ENCODE results near the gene TNNT2.

Gene TNNT2

DNA sequence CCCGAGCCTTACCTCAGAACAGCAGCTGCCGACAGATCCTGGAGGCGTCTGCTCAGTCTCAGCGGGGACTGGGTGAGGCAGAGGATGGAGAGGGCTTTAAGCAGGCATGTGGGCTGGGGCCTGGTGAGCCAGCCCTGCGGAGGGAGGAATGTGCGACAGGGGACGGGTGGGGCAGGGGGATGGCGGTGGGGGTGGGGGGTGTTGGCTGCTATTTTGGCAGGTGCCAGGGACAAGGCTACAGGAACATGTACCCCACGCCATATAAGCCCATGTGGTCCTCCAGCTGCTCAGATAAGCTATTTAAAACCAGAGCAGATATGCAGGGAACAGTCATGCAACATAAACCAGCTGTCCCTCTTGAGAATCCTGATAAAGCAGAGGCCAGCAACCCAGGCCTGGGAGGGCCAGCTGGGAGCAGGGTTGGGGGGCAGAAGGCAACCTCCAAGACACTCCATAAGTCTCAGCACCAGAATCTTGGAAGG lies at the start of gene TNNT2:
TSS of gene TNNT2 (minus strand) at position 70 of the 482 bp plus-strand sequence. CDS start 4,426 bp downstream, outside the sequence.
- no peak for DNase-seq

DNA sequence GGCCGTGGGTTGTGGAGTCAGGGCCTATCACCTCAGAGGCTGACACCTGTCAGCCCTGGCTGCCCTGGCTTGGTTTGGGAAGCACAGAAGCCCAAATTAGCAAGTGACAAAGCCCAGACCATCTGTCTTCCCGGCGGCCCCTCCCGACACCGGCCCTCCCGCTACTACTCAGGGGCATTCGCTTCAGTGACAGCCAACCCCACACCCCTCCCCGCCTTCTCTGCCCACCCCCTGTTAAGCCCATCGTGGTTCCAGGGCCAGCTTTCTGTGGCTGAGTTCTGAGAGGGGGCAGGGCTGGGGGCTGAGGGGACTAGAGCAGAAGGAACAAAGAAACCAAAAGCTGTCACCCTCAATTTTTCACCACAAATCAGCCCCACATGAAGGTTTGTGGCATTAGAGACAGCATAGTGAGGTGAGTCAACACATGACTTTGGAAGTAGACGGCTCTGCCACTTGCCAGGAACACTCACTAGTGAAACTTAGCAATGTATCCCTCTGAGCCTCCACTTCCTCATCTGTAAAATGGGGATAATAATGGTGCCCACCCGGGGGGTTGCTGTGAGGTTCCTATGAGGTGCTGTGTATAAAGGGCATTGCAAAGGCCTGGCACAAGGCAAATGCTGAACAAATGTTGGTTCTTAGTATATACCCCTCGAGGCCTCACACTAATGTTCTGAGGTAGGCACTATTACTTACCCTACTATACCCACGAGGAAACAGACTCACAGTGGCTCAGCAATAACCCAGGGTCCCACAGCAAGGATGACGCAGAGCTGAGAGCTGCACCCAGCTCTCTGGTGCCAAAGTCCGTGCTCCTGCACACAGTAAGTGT lies 49.2 kb upstream of the TNNT2 start:
- no peak for DNase-seq

DNA sequence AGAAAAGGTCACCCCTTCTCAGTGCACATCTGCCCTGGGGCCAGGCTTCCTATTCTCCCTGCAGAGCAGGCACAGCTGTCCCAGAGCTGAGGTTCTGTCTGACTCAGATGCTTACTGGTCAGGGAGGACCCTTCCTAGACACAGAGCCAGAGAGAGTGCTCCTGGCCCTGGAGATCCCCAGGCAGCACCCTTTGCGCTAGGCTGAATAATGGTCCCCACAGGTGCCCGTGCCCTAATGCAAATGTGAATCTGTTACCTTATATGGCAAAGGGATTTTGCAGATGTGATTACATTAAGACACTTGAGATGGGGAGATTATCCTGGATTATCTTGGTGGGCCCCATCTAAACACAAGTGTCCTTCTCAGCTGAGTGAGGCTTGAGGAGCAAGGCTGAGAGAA lies 46.7 kb upstream of the TNNT2 start:
- DNase-seq: no peak

DNA sequence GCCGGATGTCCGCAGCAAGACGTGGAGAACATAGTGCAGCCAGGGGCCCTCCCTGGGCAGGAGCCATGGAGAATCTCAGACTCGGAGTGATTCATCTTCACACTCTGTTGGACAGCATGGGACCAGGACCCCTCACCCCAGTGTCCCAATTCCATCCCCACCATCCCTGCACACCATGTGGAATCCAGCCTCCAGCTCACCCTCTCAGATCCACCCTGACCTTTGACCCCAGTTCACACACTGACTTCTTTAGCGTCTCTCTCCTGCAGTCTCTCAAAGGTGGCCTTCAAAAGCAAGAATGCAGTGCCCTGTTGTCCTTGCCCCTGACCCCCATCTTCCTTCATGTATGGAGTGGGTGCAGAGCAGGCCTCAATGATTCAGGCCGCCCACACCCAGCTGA lies 46.2 kb upstream of the TNNT2 start:
- no peak for DNase-seq

DNA sequence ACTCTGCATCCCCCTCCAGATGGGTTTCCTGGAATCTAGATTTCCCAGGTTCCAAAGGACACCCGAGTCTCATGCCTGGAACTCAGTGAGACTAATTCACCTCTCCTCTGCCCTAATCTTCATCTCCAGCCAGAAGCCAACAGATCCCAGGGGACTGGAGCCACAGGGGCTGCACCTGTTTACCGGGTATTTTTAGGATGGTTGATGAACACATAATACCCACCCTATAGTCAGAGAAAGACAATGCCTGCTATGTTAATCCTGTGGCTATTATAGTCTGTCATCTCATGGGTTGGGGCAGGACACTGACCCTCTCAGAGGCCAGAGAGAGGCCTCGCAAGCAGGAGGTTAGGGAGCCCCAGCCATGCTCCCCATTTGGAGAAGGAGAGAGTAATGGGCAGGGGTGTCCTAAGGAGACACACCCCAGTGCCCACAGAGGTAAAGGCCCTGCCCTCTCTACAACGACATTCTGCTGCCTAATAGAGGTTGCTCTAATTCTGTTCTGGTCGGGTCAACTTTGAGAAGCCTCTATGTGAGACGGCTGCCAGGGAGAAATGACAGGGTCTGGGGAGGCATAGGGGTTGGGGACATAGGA lies 45.1 kb upstream of the TNNT2 start:
- no peak for DNase-seq

DNA sequence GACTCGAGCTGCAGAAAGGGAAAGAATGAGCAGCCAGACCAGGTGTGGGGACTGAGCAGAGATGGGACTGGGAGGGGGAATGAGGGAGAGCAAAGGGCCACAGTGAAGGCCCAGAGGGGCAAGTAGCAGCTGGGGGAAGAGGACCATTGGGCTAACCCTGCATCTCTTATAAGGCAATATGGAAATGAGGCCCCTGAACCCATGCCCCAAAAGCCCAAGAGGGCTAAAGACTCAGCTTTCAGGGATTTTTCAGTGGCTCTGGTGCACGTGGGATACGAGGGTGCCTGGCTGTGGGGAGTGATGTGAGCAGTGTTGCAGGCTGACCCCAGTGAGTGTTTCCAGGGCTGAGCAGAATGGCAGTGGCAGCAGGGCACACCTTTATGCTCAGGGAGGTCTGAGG lies 44.5 kb upstream of the TNNT2 start:
- DNase-seq: no peak

DNA sequence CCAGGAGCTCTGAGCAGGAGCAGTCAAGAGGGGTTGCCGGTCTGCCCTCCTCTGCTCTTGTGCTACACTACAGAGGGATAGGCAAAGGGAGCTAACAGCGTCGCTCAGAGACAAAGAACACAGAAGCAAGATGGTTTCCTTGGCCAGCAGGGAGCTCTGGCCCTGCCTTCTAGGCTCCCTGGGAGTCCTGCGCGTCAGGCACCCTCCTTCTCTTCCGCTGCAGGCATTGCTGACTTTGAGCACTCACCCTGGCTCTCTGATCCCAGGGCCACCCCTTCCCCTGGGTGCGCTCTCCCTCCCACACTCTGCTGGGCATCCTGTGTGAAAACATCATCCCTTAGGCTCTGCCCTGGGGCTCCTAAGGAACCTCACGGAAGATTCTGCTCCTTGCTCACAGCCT lies 43.6 kb upstream of the TNNT2 start:
- DNase-seq: no peak

DNA sequence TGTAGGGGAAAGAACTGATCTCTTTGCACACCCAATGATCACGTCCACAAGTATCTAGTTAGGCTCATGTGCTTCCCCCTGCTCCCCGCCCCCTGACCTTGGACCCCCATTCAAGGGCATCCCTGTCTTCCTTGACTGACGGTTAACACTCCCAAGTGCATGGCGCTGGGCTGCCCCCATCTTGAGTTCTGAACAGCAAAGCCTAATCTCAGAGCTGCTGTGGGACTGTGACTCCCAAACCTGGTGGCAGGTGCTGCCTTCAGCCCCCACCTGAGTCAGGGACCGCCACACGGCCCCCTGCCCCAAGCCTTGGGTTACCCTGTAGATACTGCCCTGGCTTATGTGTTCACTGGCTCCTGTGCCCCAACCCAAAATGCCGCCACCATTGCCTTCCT lies 43.1 kb upstream of the TNNT2 start:
- no peak for DNase-seq

DNA sequence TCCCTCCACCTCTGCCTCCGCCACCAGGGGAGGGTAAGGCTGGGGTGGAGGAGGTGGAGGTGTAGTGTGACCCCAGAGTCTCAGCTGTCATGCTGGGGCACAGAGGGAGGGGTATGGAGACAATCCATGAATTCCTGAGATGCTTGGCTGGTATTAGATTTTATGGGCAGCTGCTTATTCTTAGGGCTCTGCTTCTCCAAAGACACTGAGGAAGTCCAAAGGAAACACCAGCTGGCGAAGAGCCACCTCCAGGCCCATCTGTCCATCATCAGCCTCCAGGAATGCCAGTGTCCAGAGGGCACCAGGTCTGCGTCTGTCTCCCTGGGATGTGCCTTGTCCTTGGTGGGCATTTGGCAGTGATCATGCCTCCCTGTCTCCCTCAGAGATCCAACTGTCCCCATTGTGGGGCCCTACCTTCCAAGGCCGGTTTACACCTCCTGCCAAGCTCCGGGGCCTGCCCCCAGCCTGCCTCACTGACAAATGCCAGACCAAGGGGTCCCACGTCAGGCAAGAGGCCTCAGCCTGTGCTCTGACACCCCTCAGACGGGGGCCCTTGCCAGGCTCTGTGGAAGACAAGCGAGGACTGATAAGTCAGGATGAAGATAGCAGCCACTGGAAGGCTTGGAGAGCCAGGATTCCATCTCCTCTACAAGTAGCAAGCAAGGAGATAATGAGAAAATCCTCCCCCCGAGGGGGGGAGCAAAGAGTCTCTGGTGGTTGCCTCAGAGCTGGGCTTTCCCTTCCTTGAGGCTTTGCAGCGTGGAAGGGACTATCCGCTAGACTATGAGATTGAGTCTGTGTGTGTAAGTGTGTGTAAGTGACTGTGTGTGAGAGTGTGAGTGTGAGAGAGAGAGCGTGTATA lies 42.5 kb upstream of the TNNT2 start:
- DNase-seq: no peak

DNA sequence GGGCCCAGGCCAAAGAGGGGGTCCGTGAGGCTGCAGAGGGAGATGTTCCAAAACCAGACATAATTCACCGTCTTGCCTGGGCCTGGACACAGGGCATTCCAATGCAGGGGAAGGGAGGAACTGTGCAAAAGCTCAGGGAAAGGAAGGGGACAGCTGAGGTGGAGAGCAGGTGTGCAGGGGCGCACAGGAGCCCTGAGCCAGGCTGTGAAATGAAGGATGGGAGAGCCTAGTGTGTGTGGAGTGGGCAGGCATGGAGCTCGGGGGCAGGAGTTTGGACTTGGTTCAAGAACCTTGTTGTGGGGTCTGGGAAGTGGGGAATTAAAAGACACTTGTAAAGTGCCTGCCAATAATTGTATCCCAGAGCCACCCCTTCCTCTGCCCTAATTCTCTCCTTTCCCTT lies 41.8 kb upstream of the TNNT2 start:
- no peak for DNase-seq

DNA sequence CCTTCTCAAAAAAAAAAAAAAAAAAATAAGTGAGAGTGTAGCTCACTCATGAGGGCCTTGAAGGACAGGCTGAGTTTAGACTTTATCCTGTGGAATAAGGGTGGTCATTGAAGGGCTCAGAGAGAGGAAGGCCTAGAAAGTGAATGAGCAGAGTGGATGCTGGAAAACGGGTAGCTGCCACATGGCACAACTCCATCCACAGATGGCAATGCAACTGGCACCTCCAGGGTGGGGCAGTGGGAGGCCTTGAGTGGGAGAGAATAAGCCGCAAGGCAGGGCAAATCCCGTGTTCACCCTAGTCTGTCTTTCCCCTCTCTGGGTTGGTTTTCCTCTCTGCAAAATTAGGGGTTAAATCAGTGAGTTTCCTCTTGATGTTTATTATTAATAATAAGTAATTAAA lies 41.0 kb upstream of the TNNT2 start:
- DNase-seq: no peak

DNA sequence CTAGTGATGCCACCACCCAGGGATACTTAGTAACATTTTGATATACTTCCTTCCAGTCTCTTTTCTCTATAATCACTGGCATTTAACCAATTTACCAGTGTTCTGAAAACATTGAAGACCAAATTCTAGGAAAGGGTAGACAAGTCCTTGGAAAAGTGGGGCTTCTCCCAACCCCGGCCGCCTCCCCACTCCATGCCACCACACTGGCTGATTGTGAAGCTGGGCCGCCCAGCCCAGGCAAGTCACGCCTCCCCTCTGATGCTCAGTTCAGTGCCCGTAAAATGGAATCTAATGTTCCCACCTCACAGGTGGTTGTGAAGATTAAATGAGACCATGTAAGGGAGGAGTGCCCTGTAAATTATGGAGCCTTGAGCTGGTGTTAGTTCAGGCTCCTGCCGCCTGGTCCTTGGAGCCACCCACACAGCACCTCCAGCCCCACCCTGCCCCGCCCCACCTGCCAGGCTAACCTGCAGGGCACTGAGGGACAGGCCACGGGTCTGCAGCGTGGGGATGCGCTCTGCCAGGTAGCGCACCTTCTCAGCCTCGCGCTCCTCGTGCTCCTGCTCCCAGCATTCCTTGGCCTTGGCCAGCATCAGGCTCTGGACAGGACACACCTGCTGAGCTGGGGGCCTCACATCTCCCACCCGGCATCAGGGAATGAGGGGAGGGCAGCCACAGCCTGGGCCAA lies 36.7 kb upstream of the TNNT2 start:
- DNase-seq: no peak

DNA sequence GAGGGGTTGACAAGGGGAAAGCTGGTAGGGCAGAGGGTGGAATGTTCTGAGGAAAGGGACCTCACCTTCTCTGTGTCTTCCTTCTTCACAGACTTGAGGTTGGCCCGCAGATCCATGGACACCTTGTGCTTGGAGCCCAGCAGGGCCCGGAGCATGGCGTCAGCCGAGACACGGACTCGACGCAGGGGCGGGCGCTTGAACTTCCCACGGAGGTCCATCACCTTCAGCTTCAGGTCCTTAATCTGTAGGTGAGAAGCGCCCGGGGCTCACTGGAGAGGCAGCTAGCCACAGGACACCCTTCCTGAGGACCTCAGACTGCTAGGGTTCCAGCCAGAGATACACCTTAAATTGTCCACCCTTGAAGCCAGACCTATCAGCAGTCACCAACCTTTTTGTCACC lies 33.8 kb upstream of the TNNT2 start:
- no peak for DNase-seq

DNA sequence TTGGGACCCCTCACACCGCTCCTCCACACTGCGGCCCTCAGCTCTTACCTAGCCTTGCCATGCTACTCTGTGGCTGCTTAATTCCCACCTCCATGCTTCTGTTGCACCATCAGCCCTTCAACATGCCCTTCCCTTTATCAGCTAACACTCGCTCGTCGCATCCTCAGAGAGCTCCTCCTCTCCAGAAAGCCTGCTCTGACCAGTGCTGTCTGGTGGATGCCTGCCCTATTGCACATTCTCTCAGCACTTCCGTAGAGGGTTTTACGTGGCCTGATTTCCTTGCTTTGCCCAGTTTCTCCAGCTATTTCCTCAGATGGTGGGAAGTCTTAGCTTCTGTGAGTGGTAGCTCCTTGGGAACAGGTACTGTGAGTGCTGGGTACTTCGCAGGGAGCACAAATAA lies 32.0 kb upstream of the TNNT2 start:
- no peak for DNase-seq

DNA sequence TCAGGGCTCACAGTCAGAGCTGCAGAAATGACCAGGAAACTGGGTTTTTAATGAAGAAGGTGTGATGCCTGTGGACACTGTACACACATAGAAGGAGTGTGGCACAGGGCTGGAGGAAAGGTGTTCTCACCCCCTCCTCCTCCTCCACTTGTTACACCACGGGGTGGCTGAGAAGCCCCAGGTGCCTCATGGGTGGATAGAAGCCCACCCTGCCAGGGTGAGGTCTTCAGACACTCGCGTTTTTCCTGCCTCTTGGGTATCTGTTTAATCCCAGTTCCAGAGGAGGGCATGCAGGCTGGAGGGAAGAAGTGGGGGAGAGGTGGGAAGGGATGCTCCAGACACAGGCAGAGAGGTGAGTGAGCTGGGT lies 31.3 kb upstream of the TNNT2 start:
- no peak for DNase-seq

DNA sequence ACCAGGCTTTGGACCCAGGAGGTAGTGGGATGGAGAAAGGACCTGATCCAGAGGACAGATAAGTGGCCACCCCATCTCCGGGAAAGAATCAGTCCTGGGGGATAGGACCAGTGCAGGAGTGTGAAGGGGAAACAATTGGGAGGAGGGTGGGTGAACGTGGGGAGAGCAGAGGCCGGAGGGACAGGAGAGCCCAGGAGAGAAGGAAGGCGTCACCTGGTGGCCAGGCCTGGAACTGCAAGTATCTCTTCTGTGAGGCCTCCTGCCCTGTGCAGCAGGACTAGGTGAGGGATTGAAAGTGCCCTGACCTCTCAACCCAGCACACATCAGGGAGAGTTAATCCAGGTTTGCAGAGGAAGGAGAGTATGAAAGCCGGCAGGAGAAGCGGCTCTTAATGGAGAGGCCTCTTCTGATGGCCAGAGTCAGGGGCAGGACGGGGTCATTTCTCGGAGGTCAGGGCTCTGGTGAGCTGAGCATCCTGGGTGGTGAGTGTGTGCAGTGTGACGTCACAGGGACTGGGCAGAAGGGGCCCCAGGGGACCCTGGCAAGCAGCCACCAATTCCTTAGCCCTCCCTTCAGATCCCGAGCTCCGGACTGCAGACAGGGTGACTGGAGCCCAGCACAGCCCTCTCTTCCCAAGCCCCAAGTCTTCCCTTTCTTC lies 30.8 kb upstream of the TNNT2 start:
- peak; percentile 31 to 62 (median 47) for DNase-seq

DNA sequence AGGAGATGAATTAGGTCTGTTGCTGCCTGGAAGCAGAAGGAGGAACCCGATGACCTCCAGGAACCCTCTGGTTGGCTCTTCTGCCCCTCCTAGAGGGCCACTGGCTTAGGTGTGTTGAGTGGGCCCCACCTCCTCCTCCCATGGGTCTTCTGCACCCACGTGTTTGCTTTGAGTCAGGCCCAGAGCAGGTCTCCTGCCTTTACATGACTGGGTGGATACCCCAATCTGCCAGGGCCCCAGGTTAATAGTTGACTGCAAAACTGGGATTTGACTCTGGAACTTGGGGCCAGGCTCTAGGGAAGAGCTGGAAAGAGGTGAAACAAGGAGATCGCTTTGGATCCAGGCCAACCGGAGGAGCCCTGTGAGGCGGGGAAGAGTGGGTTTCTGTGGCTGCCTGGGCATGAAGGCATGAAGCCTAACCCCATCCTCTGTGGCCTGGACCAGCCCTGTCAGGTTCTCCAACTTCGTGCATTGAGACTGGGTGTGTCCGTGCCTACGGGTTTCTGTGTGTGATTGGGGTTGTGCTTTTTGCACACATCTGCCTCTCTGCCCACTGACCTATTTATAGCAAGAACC lies 29.4 kb upstream of the TNNT2 start:
- no peak for DNase-seq

DNA sequence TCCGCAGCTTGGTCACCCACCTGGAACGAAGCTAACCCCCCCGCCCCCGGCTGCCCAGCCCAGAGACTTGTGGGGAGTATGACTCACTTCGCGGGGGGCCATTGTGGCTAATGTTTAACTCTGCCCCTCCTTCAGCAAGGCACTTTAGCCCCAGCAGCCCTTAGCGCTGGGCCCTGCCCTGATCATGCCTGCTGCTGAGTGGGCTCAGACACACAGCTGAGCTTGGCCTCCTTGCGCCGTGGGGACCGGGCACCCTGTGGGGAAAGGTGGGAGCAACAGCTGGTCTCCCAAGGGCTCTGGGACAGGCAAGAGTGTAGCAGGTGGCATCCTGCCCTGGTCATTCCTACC lies 28.0 kb upstream of the TNNT2 start:
- DNase-seq: no peak

DNA sequence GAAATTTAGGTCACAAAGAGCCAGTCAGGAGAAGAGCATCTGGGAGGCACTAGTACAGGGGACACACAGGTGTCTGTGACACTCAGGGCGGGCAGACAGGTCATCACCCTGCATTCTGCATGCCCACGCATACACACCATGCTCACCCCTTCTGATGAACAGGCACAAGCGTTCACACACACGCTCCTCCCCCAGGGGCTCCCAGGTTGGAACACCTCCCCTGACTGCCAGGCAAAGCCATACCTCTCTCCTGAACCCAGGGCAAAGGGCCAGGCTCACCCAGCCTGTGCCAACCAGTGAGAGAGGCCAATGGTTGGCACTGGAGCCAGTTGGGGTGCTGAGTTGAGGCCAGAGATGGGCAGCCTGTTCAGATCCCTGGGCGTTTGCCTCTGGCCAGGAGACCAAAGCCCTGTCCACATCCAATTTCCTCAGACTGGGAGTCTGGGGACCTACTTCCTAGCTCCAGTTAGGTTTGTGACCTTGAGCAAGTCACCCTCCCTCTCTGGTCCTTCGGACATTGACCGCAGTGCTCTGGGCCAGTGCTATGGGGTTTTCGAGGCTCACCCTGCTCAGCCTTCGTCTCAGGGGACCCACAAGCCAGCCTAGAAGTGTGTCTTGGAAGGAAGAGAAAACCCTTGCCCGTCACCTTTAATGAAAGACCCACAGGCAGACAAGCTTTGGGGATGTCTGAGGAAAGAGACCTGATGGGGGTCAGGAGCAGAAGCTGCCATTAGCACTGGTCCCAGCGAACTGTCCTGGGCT lies 27.4 kb upstream of the TNNT2 start:
- no peak for DNase-seq

DNA sequence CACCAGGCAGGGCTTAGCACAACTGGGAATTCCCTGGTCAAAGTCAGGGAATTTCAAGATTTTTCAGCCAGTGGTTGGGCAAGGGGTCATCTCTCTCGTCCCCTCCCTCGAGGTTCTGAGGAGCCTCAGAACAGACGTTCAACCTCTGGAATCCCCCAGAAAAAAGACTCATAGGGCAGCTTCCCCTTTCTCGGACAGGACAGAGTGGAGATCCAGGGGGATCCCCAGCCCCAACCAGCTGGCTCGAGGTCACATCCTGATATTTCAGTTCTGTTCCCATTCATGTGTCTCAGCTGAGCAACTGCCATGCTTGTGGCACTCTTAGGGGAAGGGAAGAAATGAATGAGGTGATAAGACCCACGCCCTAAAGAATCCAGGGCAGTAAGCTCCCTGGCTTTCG lies 26.6 kb upstream of the TNNT2 start:
- no peak for DNase-seq

DNA sequence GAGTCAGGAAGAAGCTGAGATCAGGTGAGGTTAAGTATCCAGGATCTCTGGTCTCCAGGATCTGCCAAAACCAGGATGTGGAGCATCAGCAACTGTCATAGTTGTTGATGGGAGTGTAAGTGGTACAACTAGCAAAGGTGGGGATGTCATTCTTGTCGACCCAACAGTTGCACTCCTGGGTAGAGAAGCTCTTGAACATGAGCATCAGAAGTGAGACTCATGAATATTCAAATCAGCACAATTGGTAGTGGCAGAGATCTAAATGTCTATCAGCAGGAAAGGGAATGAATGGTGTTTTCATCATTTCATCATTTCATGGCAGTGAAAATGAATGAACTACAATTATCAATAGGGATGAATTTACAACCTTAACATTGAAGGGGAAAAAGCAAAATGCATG lies 25.9 kb upstream of the TNNT2 start:
- no peak for DNase-seq

DNA sequence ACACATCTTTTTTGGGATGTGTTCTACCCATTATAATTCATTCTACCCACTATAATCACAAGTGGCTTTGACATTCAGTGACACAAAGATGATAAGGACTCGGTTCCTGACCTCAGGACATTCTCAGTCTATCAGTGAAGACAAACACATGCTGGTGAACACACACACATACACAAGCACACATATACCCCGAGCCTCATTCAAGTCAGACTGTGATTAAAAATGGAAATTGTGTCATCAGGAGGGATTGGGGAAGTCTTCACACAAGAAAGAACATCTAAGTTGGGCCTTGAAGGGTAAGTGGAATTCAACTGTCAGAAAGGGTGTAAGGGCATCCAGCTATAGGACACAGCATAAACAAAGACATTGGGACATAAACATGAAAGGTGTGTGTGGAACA lies 24.2 kb upstream of the TNNT2 start:
- DNase-seq: no peak

Data from activated naive CD4-positive, alpha-beta T cell (primary cell).